ENCODE data around the gene ESR2.
"Not testable (repeated sequence)": the region's sequence is repeated elsewhere in the genome, so short reads cannot be mapped to it uniquely, and the experiment has no call there.

ESR2 gene

DNA sequence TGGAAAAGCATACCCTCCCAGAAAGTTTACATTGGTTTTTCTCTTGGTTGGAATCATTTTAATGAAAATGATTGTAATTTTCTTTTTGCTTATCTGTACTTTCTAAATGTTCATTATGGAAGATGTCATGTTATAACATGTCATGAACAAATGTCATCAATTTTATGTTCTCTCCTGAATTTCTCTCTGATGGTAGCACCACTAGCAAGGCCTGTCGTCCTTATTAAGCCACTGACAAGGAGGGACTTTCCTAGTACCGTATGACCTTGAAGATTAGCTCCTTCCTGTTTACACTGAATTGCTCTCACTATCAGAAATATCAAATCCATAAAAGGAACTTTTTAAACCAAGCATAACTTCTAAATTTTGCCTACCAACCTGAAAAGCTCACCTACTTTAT lies 99.0 kb downstream of the ESR2 start:
- no peak for DNase-seq

DNA sequence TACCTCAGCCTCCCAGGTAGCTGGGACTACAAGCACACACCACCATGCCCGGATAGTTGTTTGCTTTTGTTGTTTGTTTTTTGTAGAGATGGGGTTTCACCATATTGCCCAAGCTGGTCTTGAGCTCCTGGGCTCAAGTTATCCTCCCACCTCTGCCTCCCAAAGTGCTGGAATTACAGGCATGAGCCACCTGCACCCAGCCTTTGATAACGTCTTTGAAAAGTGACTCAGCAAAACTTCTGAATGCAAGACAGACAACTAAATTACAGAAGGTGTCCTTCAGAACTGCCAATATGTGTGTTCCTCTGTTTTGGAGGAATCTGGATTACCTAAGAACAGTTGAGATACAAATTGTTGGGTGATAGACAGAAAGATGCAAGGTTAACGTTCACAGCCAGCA lies 99.8 kb downstream of the ESR2 start:
- no peak for DNase-seq

DNA sequence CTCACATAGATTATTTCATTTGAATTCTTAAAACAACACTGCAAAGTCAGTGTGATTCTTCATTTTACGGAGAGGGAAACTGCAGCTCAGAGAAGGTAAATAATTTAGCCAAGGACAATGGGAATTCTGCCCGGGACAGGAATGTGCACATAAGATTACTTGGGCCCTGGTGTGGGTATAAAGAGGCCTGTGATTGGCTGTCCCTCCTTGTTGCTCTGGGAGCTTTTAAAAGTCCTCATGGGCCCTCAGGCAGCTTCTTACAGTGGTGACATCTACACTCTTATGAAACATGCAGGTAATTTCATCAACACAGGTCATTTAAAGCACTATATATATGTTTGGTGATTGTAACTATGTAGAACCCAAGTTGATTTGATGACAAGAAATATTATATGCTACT lies 100.3 kb downstream of the ESR2 start:
- DNase-seq: no peak

DNA sequence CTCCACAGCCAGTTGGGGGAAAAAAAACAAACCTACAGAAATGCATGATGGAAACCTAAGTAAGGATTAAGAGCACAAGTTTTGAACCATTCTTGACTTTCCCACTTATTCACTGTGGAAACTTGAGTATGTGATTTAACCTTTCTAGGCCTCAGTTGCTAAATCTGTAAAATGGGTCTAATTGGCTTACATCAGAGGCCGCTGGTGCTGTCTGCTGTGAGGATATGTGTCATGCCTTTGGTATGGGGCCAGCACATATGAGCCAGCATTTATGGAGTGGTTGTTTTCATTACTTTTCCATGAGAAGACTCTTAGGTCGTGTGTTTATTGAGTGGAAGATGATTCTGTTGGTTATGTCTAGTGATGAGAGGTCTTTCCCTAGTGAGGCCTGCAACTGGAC lies 102.4 kb downstream of the ESR2 start:
- DNase-seq: no peak

DNA sequence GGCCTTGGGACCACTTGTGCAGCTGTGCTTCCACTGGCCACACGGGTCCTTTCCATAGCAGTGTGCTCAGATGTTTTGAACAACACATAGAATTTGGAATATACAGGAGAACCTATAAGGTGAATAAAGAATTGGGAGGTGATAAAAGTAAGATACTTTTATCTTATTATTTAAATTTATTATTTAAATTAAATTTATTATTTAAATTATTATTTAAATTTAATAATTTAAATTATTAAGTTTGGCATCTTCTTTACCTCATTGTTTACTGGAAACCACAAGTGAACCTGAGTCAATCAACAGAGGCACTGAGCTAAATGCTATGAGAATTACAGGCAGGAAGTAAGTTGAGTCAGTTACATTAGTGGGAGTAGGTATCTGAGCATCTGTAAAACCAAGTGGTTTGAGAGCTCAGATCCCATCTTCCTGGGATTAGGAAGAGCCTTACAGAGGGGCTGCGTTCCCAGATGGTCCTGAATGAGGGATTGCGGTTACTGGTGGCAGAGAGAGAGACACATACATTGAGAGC lies 103.1 kb downstream of the ESR2 start:
- no peak for DNase-seq

DNA sequence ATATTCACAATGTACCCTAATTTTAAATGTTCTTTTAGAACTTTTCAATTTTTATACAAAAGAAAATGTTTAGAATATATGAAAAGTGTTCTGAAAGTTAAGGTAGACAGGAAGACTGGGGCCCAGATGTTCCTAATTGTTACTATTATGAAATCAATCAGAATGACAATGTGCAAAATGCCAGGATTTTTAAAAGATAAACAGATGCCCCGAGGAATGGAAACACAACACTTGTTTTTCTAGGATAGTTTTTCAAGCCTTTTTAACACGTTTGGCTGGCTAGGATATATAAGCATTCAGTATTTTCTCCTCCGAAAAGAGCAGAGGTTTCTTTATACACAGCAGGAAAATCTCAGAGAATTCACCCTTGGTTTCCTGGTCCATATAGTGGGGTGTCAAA lies 106.8 kb downstream of the ESR2 start:
- DNase-seq: no peak

DNA sequence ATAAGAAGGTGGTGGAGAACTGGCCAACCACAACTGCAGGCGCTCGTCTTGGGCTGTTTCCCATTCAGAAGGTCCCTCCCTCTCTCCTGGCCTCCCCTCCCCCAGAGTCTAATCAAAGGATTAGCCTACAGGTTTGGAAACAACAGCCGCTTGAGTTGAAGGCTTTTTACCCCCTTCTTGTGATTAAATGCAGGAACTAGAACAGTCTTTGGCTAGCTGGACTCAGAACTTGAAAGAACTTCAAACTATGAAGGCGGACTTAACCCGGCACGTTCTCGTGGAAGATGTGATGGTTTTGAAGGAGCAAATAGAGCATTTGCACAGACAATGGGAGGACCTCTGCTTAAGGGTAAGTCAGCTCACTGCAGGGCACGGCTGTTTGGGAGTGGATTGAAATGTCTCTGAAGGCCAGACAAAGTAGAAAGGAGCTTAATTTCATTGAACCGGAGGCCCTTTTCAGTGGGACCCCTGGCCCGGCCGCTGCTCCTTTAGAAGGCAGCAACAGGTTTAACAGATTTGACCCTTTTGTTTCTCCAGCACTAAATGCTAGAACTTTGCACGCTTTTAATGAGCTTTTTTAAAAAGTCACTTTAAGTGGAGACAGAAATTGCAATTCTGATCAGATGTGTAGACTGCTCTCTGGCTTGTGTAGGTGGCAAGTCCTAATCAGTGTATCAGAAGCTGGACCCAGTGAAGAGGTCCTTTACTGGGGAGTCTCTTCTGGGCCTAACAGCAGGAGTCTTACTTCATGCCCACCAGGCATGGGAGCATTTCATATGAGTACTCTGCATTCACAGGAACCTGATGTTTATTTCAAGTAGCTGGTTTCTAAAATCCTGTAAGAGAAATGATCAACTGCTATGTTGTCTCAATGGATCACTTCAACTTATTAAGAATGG lies 107.7 kb downstream of the ESR2 start:
- no peak for DNase-seq

DNA sequence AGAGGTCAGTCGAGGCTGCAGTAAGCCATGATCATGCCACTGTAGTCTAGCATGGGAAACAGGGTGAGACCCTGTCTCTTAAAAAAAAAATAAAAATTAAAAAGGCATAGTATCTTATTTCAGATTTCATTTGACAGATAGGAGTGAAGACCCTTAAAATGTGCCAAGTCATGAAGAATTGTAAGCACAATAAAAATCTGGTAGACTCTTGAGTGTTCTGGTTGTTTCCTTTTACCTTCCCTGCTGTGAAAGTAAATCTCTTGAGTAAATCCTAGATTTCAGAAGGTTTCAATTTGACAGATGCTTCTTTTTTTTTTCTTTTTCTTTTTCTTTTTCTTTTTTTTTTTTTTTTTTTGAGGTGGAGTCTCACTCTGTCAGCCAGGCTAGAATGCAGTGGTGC lies 109.0 kb downstream of the ESR2 start:
- no peak for DNase-seq

DNA sequence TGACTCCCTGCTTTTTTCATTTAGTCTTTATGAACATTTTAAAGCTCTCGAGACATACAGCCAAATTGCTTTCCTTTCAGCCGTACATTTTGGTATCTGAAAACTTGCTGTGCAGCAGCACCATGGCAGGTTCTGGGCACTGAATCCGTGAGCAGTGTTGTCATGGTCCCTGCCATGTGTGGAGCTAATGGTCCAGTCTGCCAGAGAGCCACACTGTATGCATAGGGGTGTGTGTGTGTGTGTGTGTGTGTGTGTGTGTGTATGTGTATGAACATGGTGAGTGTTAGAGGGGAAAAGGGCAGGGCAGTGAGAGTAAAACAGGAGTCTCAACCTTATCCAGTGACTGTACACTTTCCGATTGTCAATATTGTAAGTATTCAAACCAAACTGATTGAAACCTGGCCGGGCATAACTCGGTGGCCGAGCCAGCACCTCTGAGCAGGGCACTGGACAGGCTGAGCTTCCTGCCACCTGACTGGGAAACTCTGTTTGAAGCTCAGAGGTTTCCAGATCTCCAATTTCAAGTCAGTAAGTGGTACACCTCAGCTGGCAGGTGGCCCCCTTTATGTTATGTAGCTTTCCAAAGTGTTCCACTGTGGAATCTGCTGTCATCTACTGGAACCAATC lies 110.0 kb downstream of the ESR2 start:
- no peak for DNase-seq

DNA sequence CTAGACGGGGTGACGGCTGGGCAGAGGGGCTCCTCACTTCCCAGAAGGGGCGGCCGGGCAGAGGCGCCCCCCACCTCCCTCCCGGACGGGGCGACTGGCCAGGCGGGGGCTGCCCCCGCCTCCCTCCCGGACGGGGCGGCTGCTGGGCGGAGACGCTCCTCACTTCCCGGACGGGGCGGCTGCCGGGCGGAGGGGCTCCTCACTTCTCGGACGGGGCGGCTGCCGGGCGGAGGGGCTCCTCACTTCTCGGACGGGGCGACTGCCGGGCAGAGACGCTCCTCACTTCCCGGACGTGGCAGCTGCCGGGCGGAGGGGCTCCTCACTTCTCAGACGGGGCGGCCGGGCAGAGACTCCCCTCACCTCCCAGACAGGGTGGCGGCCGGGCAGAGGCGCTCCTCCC lies 111.3 kb downstream of the ESR2 start:
- not testable (repeated sequence) for DNase-seq

DNA sequence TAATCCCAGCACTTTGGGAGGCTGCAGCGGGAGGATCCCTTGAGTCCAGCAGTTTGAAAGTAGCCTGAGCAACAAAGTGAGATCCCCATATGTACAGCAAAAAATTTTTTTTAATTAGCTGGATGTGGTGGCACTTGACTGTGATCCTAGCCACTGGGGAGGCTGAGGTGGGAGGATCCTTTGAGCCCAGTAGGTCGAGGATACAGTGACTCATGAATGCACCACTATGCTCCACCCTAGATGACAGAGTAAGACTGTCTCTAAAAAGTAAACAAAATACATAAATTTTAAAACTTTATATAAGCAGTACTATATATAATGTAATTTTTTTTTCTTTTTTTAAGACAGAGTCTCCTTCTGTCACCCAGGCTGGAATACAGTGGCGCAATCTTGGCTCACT lies 115.4 kb downstream of the ESR2 start:
- DNase-seq: no peak

DNA sequence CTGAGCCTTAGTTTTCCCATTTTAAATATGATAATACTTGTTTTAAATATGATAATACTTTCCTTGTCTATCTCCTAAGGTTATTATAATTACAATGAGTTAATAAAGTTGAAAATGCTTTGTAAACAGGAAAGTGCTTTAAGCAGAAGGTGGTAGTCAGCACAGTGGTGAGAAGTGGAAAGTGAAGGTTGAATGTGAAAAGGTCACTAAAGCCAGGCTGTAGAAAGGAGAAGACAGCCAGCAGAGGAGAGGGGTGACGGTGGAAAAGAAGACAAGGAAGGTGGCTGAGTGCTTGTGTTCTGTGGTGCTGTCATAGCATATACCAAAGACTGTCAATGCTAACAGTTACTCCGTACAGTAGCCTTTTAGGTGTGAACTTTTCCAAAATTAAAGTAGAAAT lies 117.8 kb downstream of the ESR2 start:
- no peak for DNase-seq

DNA sequence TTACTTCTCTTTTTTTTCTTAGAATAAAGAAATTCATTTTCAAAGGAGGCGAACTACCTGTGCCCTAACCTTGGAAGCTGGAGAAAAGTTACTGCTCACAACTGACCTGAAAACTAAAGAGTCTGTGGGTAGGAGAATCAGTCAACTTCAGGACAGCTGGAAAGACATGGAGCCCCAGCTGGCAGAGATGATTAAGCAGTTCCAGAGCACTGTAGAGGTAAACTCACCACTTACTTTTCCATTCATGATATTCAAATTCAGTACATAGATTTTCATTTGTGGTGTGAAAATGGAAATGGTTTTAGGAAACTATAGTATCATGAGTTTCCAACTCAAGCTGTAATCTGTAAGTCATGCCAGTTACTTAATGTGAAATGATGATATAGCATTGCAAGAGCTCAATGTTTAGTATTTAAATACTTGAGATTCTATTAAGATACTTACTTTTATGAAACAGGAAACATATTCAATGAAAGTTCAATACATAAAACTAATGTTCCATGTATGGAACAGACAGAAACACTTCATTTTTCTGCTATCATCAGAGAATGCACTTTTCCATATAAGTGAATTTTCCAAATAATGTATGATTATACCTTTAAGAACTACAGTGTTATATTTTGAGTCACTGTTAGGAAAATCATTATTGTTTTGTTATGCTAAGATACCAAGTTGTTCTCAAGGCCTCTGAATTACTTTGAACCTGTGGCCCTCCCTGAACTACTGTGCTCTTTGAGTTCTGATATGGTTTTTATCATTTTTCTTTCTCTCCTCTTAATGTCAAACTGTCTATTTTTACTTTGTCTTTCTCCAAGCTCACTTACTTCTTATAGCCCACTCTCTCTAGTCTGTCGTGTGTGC lies 119.0 kb downstream of the ESR2 start:
- no peak for DNase-seq

DNA sequence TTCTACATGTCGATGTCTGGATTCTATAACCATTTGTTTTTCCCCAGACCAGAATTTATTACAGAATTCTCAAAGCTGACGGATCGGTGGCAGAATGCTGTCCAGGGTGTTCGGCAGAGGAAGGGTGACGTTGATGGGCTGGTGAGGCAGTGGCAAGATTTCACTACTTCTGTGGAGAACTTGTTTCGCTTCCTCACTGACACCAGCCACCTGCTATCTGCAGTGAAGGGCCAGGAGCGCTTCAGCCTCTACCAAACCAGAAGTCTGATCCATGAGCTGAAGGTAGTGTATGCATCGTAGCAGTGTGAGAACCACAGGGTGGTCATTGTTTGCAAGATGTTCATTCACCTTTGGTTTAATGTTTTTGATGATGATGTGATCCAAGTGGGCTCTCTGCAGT lies 124.0 kb downstream of the ESR2 start:
- DNase-seq: no peak

DNA sequence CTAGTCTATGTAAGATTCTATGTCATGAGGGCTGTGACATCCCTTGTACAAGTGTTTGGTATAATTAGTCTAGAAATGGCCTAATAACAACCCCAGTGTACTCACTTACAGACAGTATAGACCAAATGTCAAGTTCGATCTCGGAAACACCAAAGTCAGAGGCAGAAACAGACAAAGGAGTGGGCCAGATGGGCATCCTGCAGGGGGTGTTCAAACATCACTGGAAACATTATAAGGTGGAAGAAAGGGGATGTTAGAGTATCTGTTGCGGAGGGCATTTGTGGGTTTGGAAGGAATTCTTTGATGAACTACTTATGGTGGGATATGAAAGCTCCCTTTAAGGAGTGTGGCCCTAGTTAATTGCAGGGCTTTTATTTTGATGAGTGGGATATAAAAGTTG lies 134.6 kb downstream of the ESR2 start:
- no peak for DNase-seq

DNA sequence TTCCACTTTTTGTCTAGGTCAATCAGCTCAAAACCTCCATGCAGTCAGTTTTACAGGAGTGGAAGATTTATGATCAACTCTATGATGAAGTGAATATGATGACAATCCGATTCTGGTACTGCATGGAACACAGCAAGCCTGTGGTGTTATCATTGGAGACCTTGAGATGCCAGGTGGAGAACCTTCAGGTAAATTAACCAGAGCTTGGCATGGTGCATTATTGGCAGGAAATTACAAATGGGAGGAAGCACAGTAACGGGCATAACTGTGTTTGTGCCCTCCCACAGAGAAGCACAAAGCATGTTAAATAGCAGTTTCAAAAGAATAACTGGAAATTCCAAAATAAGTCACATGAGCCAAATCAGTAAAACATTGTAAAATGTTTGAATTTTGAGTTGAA lies 135.6 kb downstream of the ESR2 start:
- DNase-seq: no peak

DNA sequence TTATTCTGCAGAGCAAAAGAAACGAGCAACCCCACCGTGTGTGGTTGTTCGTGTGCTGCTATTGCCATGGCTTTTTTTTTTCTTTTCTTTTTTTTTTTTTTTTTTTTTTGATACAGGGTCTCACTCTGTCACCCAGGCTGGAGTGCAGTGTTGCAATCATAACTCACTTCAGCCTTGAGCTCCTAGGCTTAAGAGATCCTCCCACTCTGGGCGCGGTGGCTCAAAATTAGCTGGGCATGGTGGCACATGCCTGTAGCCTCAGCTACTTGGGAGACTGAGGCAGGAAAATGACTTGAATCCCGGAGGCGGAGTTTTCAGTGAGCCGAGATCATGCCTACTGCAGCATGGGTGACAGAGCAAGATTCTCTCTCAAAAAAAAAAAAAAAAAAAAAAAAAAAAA lies 144.2 kb downstream of the ESR2 start:
- no peak for DNase-seq

DNA sequence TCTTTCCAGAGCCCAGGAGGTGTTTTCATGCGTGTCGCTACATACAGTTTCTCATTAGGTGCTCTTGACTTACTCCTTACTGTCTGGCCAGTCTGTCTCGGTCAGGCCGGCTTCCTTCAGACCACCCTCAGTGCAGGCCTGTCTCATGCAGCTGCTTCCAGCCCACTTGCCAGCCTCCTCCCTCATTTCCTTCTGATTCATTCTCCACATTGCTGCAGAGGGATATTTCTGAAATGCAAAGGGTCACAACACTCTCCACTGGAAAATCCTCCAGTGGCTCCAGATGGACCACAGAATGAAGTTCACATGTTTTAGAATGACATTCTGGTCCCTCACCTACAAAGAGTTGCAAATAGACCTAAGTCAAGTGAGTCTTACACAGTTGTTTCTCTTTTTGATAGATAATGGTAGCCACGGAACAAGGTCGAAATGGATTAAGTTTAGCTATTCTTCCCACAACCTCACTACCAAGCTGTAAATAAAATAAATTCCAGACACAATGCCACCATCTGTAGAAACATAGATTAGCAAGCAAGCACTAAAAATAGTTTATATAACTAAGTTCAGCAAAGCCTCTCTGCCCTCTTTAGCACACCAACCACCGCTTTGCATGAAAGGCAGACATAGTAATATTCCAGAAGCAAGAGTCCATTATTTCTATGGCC lies 146.9 kb downstream of the ESR2 start:
- peak; percentile 49 for DNase-seq

DNA sequence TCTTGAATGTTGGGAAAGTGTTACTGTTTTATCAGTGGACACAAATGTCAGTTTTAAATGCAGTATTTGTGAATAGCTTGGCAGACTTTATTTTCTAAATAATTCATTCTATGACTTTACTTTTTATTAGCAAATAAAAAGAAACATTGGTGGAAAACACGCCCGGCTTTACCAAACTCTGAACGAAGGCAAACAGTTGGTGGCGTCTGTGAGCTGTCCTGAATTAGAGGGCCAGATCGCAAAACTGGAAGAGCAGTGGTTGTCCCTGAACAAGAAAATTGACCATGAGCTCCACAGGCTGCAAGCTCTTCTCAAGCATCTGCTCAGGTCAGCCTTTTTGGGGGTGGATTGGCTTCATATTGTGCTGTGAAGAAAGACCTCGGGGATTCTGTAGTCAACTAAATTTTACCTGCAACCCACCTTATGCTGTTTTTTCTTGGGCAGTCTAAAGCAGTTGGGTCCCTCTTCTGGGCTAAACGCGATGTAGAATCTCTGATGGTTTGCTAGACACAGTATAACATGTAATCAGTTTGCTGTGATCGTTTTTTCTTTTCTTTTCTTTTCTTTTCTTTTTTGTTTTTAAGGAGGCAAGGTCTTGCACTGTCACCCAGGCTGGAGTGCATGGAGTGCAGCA lies 156.4 kb downstream of the ESR2 start:
- no peak for DNase-seq

DNA sequence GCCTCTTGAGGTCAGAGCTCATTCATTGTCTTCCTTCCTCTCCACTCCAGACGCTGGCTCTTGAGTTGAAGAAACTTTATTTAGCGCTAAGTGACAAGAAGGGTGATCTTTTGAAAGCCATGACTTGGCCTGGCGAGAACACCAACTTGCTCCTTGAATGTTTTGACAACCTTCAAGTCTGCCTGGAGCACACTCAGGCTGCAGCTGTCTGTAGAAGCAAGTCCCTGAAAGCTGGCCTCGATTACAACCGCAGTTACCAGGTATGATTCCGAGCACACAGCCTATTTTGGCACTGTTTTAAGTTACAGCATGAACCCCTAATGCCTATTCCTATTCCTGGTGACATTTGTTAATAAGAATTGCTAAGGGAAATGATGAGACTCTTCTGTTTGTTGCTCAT lies 167.6 kb downstream of the ESR2 start:
- no peak for DNase-seq

DNA sequence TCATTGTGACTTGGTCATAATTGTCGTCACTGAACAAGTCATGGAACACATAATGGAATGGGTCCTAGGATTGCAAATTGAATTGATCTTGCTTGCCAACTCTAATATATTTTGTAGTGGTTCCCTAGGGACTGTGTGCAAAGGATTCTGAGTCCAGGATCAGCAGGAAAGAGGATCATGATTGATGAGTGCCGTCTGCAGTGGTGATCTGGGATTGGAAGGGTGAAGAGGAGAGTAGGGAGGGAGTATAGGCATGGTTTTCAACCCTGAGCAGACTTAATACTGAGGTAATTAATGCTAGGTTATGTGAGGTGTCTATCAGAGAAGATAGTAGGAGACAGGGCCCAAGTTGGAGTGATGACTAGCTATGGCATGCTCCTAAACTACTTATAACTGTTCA lies 168.9 kb downstream of the ESR2 start:
- no peak for DNase-seq

DNA sequence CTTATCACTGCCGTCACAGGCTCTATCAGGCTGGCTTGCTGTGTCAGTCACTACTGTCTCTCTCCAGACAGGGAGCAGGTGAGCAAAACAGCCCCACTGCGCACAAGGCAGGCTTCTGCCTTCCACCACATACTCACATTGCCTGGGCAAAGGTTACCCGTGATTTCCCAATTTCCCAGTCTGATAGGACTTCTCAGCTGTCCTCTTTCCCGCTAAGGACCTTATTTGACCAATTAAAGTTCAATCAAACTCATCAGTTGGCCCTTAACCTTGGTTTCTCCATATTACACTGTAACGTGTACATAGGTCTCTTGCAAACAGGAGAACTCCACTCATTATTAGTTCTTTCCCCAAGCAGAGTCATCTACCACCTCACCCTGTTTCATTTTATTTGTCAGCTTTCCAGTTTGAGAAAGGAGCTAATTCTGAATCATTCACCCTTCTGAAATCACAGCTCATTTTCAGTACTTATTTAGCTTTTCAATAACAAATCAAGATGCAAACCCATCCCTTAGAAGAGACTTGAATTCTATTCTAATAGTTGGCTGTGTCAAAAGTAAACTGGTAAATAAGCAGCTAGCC lies 170.8 kb downstream of the ESR2 start:
- DNase-seq: no peak

Data from right forelimb (tissue), 1 donor.